Keratinocyte (primary cell): ENCODE measurements around the gene MN1. TPM values are rescaled to one million over a fixed set of nuclear protein-coding genes. Genes with fewer than 3 reads are reported as not detected.

ENCODE experiments used
- DNase-seq: peaks from one replicate; pipeline ENCODE4 v3.0.0-alpha.2; 2011; ENCODE audit warnings: low read depth, missing footprints, low spot score
- FAIRE-seq: peaks from 2 replicates; lab custom pipeline; 2011; peaks lifted over from hg19 to GRCh38; lab: Jason Lieb, UNC
- H2AFZ ChIP-seq: 2 replicates; pipeline ENCODE4 v1.6.0; 2012; ENCODE audit warnings: low read length, control low read depth, inconsistent platforms; ENCODE audit not compliant: control insufficient read depth
- H3K27ac ChIP-seq: 2 replicates; pipeline ENCODE4 v1.5.1; 2011; ENCODE audit warnings: low read length; ENCODE audit not compliant: control insufficient read depth, insufficient read depth
- H3K27me3 ChIP-seq: 3 replicates; pipeline ENCODE4 v1.6.0; 2011; ENCODE audit warnings: low read length; ENCODE audit not compliant: control insufficient read depth, insufficient read depth; ENCODE audit errors: extremely low read depth
- H3K36me3 ChIP-seq, 2 experiments: 2 replicates in 1 of 2; 3 replicates in 1 of 2; pipeline ENCODE4 v1.5.1; 2011; ENCODE audit warnings: low read length in 2 of 2, mild to moderate bottlenecking in 1 of 2; ENCODE audit not compliant: control insufficient read depth in 2 of 2, insufficient read depth in 2 of 2; ENCODE audit errors: extremely low read depth in 1 of 2
- H3K4me1 ChIP-seq: 3 replicates; pipeline ENCODE4 v1.5.1; 2011; ENCODE audit warnings: low read length; ENCODE audit not compliant: control insufficient read depth, insufficient read depth; ENCODE audit errors: extremely low read depth
- H3K4me2 ChIP-seq: 3 replicates; pipeline ENCODE4 v1.6.0; 2011; ENCODE audit warnings: low read depth, low read length; ENCODE audit not compliant: control insufficient read depth, insufficient read depth; ENCODE audit errors: extremely low read depth
- H3K4me3 ChIP-seq, 3 experiments: fragments of 200-600 bp in 1 of 3; sonication (generic) in 1 of 3; 2 replicates in 2 of 3; 3 replicates in 1 of 3; pipeline ENCODE4 v1.5.1; 2011 to 2016; ENCODE audit warnings: low read length in 3 of 3, mild to moderate bottlenecking in 3 of 3, control low read depth in 2 of 3, inconsistent platforms in 1 of 3, low read depth in 1 of 3, mixed read lengths in 1 of 3, mixed run types in 1 of 3, moderate library complexity in 1 of 3; ENCODE audit not compliant: control insufficient read depth in 2 of 3, insufficient read depth in 2 of 3; ENCODE audit errors: extremely low read depth in 1 of 3
- H3K79me2 ChIP-seq: 2 replicates; pipeline ENCODE4 v1.6.0; 2012; ENCODE audit warnings: low read length; ENCODE audit not compliant: control insufficient read depth, insufficient read depth
- H3K9ac ChIP-seq: 3 replicates; pipeline ENCODE4 v1.6.0; 2011; ENCODE audit warnings: low read length; ENCODE audit not compliant: control insufficient read depth, insufficient read depth; ENCODE audit errors: extremely low read depth
- H3K9me1 ChIP-seq: 3 replicates; pipeline ENCODE4 v1.6.0; 2011; ENCODE audit warnings: low read length; ENCODE audit not compliant: control insufficient read depth, insufficient read depth; ENCODE audit errors: extremely low read depth
- H3K9me3 ChIP-seq: 2 replicates; pipeline ENCODE4 v1.5.1; 2012; ENCODE audit warnings: low read depth, low read length; ENCODE audit not compliant: control insufficient read depth
- H4K20me1 ChIP-seq: 3 replicates; pipeline ENCODE4 v1.6.0; 2011; ENCODE audit warnings: low read length; ENCODE audit not compliant: control insufficient read depth, insufficient read depth; ENCODE audit errors: extremely low read depth
- EZH2 ChIP-seq: IDR thresholded peaks from one replicate; pipeline ENCODE4 v1.6.1; 2012; ENCODE audit warnings: inconsistent platforms, mild to moderate bottlenecking, low read length, moderate library complexity
- dilution Hi-C: fragments of 300-500 bp; cut with MboI; formaldehyde crosslinking; loops from one replicate; pipeline ENCODE4 v1.7.0; 2020; ENCODE audit warnings: low sequenced_read_pairs; ENCODE audit not compliant: extremely low pct_ligation_motif_present
- polyA plus RNA-seq, 5 experiments: library from polyadenylated mRNA; depleted of rRNA in 3 of 5; stranded (reverse) in 3 of 5; stranded (forward) in 1 of 5; unstranded in 1 of 5; fragments of >200 nt; gene quantifications; 1 replicate in 1 of 5; 2 replicates in 3 of 5; 3 replicates in 1 of 5; pipeline versions ENCODE4 v1.2.1 to v1.2.3, GENCODE V29; 2011 to 2012; ENCODE audit warnings: missing spikeins in 2 of 5, low read depth in 1 of 5, low replicate concordance in 1 of 5
- TF ChIP-seq, protein P1 (sequence below), 3 experiments: IDR thresholded peaks in 1 of 3; conservative IDR thresholded peaks in 1 of 3; optimal IDR thresholded peaks in 1 of 3; 2 replicates in 2 of 3; 3 replicates in 1 of 3; pipeline versions ENCODE3 to v1.5.1; 2011; ENCODE audit warnings: low read length in 3 of 3, mild to moderate bottlenecking in 3 of 3, moderate library complexity in 2 of 3, control low read depth in 1 of 3, inconsistent platforms in 1 of 3; ENCODE audit not compliant: insufficient read depth in 2 of 3; ENCODE audit errors: extremely low read depth in 1 of 3

The MN1 gene
- polyA plus RNA-seq, 1 donor (not counting 4 experiments of a cell fraction or from before 2014, with no cell fraction given) = 2.2 TPM

DNA sequence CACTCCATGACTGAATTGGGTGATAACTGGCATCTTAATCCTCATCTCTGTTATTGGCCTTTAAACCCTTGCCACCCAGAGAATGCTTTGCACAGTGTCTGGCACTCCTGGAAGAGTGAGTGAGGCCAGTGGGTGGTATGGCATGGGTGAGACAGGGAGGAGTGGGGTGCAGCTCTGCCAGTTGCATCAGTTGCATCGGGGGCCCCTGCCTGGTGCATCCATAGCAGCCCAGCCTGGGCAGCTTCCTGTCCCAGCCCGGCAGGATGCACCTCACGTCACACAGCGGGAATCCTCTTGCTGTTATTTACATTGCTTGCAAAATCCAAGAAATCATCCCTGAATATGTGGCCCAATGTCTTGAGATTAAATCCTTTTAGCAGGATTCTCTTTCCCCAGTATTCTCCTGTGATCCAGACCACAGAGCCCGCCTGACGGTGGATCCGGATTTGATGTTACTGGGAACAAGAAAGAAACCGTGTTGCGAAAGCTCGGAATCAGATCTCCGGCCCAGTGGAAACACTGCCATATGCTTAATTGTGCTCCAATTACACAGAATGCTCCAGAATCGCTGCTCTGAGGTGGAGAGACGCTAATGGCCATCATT is 37.6 kb upstream of the MN1 start:
- DNase-seq = no peak
- Histone ChIP-seq H3K36me3 (no peaks in the 10 kb centered on the region), H3K4me1 (no peaks in the 10 kb centered on the region), H3K27ac (no peak overlapping the region), H3K9me3 (no peaks in the 10 kb centered on the region), H3K9ac (no peak overlapping the region), H3K9me1 (no peaks in the 10 kb centered on the region), H3K4me2 (no peak overlapping the region), H3K4me3 (no peak overlapping the region), H3K79me2 (no peaks in the 10 kb centered on the region), H3K27me3 (no peaks in the 10 kb centered on the region), H4K20me1 (no peaks in the 10 kb centered on the region), H2AFZ (no peak overlapping the region)
- TF ChIP-seq EZH2 = no peak
- TF ChIP-seq, protein P1, sequence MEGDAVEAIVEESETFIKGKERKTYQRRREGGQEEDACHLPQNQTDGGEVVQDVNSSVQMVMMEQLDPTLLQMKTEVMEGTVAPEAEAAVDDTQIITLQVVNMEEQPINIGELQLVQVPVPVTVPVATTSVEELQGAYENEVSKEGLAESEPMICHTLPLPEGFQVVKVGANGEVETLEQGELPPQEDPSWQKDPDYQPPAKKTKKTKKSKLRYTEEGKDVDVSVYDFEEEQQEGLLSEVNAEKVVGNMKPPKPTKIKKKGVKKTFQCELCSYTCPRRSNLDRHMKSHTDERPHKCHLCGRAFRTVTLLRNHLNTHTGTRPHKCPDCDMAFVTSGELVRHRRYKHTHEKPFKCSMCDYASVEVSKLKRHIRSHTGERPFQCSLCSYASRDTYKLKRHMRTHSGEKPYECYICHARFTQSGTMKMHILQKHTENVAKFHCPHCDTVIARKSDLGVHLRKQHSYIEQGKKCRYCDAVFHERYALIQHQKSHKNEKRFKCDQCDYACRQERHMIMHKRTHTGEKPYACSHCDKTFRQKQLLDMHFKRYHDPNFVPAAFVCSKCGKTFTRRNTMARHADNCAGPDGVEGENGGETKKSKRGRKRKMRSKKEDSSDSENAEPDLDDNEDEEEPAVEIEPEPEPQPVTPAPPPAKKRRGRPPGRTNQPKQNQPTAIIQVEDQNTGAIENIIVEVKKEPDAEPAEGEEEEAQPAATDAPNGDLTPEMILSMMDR (optimal IDR thresholded peaks at IDR 0.05 in 1 of 3, IDR thresholded peaks at IDR 0.05 in 1 of 3, conservative IDR thresholded peaks at IDR 0.05 in 1 of 3; ENCODE audit: extremely low read depth in 1 of 3, insufficient read depth in 2 of 3, low read length in 3 of 3) = no peak
- no peak for FAIRE-seq
- dilution Hi-C loops = no loop called here

DNA sequence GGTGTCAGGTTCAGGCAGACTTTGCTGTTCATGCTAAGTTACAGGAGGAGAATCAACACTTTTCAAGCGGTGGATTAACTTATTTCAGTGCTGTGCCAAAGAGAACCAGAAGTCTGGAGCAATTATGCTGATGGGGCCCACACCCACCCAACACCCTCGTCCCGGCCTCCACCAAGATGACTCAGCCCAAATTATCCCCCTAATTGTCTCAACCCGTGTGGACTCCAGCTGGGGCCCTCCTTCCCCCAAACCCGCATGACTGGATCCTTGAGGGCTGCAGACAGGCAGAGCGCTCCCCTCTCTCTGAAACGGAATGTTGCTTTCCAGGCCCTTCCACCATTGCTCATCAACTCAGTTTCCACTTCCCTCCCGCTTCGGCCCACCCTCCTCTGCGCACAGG is 34.6 kb upstream of the MN1 start:
- Histone ChIP-seq H3K9me1 (no peaks in the 10 kb centered on the region), H3K9me3 (no peaks in the 10 kb centered on the region), H3K9ac (no peak overlapping the region), H3K79me2 (no peaks in the 10 kb centered on the region), H3K4me3 (no peak overlapping the region), H2AFZ (no peak overlapping the region), H3K4me2 (no peak overlapping the region), H3K4me1 (peaks cover 8% of the 10 kb centered on the region), H3K27ac (no peak overlapping the region), H3K36me3 (no peaks in the 10 kb centered on the region), H3K27me3 (no peaks in the 10 kb centered on the region), H4K20me1 (no peaks in the 10 kb centered on the region)
- DNase-seq (no peak), FAIRE-seq (no peak)
- TF ChIP-seq, protein P1 (optimal IDR thresholded peaks at IDR 0.05 in 1 of 3, IDR thresholded peaks at IDR 0.05 in 1 of 3, conservative IDR thresholded peaks at IDR 0.05 in 1 of 3; ENCODE audit: extremely low read depth in 1 of 3, insufficient read depth in 2 of 3, low read length in 3 of 3) = no peak
- TF ChIP-seq EZH2 = no peak
- dilution Hi-C loops = no loop called here
